Measurements from ENCODE around the gene KDM4B. TPM values are rescaled to one million over a fixed set of nuclear protein-coding genes. Genes with fewer than 3 reads are reported as not detected.

KDM4B gene
- total RNA-seq, 1 donor from 2014 or later: 34.1 TPM

DNA sequence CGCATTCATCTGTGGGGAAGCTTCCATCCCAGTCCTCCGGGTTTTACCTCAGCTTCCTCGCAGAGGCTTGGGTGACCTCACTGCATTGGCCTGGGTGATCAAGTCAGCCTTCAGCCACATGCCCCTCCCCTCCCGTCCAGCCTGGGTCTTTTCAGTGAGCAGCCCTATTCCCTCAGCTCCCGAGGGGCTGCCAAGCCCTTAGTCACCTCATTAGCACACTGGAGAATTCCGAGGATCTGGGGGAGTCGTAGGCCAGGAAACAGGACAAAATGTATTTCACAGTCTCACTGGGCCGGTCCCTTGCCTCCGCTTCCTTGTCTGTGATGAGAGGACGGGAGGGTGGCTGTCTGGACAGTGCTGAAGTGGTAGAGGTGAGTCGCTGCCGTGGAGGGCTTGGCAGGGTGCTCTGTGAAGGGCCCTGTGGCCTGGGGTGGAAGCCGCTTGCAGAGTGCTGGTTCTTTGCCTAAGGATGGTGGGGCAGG lies 19.9 kb downstream of the KDM4B start:
- H3K27ac ChIP-seq (replicated peaks): peak overlapping the region; percentile 36
- no peaks in the 10 kb centered on the region for H3K36me3 ChIP-seq
- intact Hi-C loops (cut with micrococcal nuclease): no loop called here
- peak overlapping the region; percentile 28 for H3K4me3 ChIP-seq
- TF ChIP-seq CTCF (IDR thresholded peaks at IDR 0.05; ENCODE audit: borderline replicate concordance): no peak
- DNase-seq: peak; percentile 54
- H3K27me3 ChIP-seq (ENCODE audit: low read depth): no peaks in the 10 kb centered on the region
- H3K4me1 ChIP-seq: peaks cover 77% of the 10 kb centered on the region
- H3K9me3 ChIP-seq (replicated peaks): no peaks in the 10 kb centered on the region

- intact Hi-C loops (cut with micrococcal nuclease): no loop called here
- Histone ChIP-seq H3K9me3 (replicated peaks) (no peaks in the 10 kb centered on the region), H3K36me3 (no peaks in the 10 kb centered on the region), H3K4me3 (no peak overlapping the region), H3K4me1 (peaks cover 65% of the 10 kb centered on the region), H3K27ac (replicated peaks) (no peak overlapping the region), H3K27me3 (ENCODE audit: low read depth) (no peaks in the 10 kb centered on the region)
- TF ChIP-seq CTCF (IDR thresholded peaks at IDR 0.05; ENCODE audit: borderline replicate concordance): no peak
- no peak for DNase-seq
Measured at GRCh38 chr19:4990306-4990705, 21.4 kb downstream of the KDM4B start.

GRCh38 chr19:4991538-4991937 lies 22.6 kb downstream of the KDM4B start:
- H3K36me3 ChIP-seq: peaks cover 5% of the 10 kb centered on the region
- no peak for DNase-seq
- no peak overlapping the region for H3K27ac ChIP-seq (replicated peaks)
- H3K9me3 ChIP-seq (replicated peaks): no peaks in the 10 kb centered on the region
- TF ChIP-seq CTCF (IDR thresholded peaks at IDR 0.05; ENCODE audit: borderline replicate concordance): no peak
- intact Hi-C loops (cut with micrococcal nuclease): no loop called here
- H3K27me3 ChIP-seq (ENCODE audit: low read depth): no peaks in the 10 kb centered on the region
- no peak overlapping the region for H3K4me3 ChIP-seq
- H3K4me1 ChIP-seq: peaks cover 53% of the 10 kb centered on the region

DNA sequence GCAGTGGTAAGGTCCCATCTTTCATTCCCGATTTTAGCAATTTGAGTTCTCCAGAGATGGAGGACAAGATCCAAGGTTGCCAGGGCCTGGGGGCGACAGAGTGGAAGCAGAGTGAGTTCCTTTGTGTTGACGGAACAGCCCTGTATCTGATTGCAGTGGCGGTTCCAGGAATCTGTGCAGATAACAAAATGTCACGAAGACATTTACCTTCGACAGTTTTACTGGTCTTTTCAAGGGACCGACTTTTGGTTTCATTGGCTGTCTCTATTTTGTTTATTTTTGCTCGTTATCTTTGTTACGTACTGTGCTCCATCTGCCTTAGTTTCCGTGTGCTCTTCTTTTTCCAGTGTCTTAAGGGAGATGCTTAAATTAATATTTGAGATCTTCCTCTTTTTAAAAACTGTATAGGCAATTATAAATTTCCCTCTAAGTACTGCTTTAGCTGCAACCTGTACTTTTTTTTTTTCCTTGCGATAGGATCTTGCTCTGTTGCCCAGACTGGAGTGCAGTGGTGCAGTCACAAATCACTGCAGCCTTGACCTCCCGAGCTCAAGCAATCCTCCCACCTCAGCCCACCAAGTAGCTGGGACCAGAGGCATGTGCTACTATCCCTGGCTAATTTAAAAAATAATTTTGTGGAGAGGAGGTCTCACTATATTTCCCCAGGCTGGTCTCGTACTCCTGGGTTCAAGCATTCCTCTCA lies 23.2 kb downstream of the KDM4B start:
- H3K9me3 ChIP-seq (replicated peaks): no peaks in the 10 kb centered on the region
- no peak overlapping the region for H3K4me3 ChIP-seq
- intact Hi-C loops (cut with micrococcal nuclease): no loop called here
- TF ChIP-seq CTCF (IDR thresholded peaks at IDR 0.05; ENCODE audit: borderline replicate concordance): no peak
- H3K4me1 ChIP-seq: peaks cover 47% of the 10 kb centered on the region
- DNase-seq: no peak
- peaks cover 11% of the 10 kb centered on the region for H3K36me3 ChIP-seq
- no peak overlapping the region for H3K27ac ChIP-seq (replicated peaks)
- no peaks in the 10 kb centered on the region for H3K27me3 ChIP-seq (ENCODE audit: low read depth)

GRCh38 chr19:4993683-4994082 lies 24.8 kb downstream of the KDM4B start:
- no peak for TF ChIP-seq CTCF (IDR thresholded peaks at IDR 0.05; ENCODE audit: borderline replicate concordance)
- Histone ChIP-seq H3K4me1 (peaks cover 36% of the 10 kb centered on the region), H3K27me3 (ENCODE audit: low read depth) (no peaks in the 10 kb centered on the region), H3K36me3 (peaks cover 19% of the 10 kb centered on the region), H3K9me3 (replicated peaks) (no peaks in the 10 kb centered on the region), H3K27ac (replicated peaks) (no peak overlapping the region), H3K4me3 (no peak overlapping the region)
- intact Hi-C loops (cut with micrococcal nuclease): no loop called here
- no peak for DNase-seq

Data from left ventricle myocardium inferior (tissue), 1 donor.